CD4-positive, alpha-beta T cell treated with Interleukin-4 for 1 hour (primary cell): ENCODE results near the gene TIMP3.

Experiments used
- DNase-seq, 2 donors: peaks; one replicate each; pipeline ENCODE4 v3.0.0-alpha.2; 2020 to 2022

The TIMP3 gene

DNA sequence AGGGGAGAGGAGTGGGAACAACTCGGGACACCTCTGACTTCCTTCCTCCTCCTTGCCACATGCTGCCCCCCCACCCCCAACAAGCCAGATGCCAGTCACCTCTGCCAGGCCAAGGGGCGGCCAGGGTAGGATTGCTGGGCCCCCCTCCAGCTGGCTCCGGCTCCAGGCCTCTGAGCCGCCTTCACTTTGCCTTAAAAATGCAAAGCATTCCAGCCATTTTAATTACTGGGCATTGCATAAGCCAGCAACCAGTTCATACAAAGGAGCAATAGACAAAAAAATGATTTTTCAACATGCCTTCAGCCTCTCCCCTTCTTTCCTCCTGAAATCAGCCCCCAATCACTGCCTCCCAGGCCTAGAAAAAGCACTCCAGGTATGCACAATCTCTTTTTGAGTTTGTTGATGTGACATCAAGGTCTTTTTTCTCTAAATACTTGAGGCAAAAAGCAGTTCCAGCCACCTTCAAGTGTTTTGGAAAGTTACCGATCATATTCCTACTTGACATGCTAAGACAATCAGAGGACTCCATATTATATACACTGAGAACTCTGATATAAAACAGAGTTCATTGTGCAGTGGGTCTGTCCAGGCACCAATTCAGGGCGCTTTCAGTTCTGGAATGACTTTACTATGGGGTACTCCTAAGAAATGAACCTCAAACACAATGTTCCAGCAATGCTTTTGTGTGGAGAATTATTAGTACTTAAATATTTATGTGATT, 12.4 kb upstream of the TIMP3 start:
- no peak for DNase-seq

DNA sequence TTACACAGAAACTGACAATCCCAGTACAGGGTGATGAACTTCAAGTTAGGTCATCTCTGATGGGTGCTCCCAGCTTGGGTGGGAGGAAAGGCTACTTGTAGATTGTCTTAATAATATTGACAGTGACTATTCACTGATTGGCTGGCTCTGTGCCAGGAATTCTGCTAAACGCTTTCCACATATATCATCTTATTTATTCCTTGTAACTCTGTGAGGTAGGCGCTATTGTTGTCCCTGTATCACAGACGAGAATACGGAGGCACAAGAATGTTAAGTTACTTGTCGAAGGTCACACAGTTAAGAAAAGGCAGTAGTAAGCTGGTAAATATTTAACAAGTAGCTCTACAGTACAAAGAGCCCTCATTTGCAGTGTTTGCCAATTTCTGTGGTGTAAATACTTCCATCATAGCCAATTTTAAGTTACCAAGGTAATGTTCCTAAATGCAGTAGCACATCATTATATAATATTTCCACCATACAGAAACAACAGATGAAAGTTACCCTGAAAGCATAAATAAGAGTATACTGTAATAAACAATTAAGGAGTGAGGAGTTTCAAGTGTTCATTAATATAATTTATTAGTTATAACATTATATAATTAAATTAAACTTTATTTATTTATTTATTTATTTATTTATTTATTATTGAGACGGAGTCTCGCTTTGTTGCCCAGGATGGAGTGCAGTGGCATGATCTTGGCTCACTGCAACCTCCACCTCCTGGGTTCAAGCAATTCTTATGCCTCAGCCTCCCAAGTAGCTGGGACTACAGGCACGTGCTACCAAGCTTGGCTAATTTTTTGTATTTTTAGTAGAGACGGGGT, 11.5 kb upstream of the TIMP3 start:
- DNase-seq, result no peak

DNA sequence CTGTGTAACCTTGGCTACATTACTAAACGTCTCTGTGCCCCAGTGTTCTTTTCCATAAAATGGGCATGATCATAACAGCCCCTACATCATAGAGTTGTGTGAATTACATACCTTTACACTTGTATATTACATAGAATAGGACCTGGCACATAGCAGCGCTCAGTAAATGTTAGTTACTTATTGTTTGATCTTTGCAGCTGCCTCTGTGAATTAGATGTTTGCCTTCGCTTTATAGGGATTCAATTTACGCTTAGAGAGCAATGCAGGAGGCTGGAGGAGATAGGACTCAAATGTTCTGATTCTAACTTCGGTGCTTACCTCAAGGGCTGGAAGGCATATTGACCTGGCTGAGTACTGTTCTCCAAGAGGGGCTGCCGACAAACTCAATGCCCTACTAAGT, 10.4 kb upstream of the TIMP3 start:
- no peak for DNase-seq

DNA sequence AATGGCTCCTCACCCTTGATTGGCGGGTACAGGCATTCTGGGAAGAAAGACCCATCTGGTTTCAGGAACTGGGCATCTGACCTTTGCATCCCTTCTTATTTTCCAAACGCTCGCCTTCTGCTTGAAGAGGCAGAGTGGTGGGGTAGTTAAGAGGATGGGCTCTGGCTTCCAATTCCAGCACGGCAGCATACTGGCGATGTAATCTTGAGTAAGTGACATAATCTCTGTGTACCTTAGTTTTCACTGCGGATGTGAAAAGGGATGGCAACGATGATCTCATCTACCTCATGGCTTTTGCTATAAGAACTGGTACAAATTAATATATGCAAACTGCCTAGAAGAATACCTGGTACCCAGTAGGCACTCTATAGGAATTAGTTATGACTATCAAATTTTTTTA, 10.0 kb upstream of the TIMP3 start:
- no peak for DNase-seq

DNA sequence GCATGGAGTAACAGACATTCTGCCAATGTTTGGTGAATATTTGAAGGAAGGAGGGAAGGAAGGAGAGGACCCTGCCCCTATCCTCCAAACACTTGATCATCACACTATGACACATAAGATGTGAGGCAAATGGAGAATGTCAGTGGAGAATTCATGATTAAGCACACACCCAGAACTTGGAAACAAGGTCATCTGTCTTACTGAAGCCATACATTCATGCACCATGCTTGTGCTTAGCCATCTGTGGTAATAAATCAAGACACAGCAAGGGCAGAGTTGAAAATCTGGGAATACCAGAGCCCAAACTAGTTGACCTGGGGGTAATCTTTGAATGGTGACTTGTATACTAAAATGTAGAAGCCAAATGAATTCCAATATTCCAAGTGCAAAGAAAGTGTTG, 7.9 kb upstream of the TIMP3 start:
- no peak for DNase-seq

DNA sequence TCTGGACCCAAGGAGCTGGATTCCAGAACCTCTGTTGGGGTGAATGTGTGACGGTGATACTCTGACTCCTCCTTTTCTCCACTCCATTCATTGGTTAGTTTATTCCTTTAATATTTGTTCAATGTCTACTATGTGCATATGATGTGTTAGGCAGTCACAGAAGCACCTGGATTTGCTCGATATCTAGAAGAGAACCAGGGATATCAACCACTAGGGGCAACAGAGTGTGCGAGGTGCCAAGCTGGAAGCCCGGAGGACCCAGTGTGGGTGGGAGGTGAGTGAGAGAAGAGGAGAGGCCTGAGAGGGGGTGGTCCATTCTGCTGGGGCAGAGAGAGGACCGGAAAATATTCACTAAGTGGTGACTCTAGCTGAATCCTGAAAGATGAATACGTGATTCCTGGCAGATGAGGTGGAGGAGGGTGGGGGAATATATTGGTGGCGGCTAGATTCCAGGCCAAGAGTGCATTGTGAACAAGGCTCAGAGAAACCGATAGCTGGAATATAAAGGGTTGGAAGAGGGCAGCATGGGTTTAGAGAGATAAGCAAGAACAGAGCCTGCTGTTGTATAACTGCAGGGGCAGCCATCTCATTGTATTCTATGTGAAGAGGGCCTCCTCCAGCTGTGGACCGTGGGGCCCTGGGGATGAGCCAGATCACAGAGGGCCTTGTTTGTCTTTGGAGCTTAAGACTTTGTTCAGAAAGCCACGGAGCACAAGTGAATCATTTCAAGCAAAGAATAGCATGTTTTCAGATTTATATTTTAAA, 6.9 kb upstream of the TIMP3 start:
- no peak for DNase-seq

DNA sequence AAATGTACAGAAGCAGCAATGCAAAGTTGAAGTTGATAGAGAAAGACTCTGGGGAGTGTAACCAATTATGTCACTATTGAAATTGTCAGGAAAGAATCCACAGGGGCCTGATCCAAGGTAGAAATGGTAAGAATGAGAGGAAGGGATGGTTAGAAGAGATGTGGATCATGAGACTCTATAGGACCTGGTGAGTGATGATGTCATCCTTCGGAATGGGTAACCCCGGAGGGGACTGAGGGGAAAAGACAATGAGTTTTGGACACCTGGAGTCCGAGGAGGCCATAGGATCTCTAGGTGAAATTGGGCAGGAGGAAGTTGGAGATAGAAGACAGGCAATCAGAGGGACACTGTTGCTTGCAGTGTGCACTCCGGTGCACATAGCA, 6.3 kb upstream of the TIMP3 start:
- no peak for DNase-seq

DNA sequence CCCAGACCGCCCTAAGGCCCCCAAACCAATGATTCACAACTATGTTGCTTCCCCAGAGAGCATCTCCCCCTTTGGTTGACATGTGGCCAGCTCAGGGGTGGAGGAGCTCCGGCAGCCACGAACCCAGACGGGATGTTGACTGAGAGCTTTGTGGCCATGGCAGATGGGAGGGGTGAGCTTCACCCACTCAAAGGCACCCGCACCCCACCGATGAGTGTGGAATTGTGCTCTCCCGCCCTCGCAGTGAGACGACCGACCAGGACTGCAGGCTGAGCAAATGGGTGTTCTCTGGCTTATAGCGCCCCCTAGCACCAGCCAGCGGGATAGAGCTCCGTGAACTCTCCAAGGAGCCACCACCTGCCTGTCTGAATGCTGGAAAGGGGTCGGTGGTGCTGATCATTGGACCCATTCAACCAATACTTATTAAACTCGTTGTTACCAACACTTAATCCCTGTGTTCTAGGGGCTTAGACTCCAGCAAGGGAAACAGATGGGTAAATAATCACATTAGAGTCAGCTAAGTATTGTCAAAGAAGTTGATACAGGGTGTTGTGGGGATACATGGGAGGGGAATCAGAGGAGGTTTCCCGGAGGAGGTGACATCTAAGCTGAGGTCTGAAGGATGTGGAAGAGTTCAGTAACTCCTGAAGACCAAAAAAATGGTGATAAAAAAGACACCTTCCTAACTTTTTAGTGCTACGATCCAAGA, 4.5 kb upstream of the TIMP3 start:
- peak; percentile 44 to 48 for DNase-seq

DNA sequence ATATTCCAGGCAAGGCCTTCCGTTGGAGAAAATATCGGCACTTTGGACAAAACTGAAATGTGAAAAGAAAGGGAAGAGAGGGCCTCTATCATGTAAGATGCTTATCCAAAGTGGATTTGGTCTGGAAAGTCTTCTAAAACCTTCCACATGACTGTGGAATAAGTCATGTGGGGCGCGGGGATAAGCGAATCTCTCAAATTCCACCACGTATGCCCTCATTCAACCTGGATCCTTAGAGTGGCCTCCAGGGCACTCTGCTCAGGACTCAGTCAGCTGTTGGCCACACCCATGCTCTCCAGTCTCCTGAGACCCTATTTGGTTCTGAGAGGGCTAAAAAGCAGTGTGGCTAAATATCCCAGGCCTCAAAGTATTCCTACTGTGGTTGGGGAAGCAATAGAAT, 2.0 kb upstream of the TIMP3 start:
- no peak for DNase-seq

DNA sequence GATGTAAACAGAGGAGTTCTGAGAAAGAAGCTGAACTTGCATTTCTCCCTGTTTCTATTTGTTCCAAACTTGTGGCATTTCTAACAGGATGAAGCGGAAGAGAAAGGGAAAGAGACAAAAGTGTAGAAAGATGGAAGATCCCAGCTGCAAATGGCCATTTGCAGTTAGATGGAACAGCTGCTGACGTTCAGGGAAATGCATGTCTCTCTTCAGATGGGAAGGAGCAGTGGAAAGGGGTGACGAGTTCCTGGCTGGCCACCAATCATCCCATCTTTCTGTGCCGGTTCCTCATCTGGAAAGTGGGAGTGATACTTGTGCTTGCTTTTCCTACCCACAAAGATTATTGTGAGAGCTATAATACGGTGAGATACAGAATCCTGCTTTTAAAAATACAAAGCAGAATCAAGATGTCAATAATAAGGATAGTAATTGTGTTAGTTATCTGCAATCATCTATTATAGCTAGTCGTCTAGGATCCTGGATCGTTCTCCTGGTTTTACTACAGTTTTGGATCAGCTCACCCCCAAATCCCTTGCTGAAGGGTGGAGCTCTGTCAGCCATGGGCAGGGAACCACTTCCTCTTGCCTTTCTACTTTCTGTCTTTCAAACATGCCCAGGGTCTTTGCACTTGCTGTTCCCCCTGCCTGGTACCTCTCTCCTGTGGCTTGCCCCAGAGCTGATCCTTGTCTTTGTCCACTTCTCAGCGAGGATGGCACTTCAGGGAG, 1.2 kb upstream of the TIMP3 start:
- DNase-seq, result no peak

DNA sequence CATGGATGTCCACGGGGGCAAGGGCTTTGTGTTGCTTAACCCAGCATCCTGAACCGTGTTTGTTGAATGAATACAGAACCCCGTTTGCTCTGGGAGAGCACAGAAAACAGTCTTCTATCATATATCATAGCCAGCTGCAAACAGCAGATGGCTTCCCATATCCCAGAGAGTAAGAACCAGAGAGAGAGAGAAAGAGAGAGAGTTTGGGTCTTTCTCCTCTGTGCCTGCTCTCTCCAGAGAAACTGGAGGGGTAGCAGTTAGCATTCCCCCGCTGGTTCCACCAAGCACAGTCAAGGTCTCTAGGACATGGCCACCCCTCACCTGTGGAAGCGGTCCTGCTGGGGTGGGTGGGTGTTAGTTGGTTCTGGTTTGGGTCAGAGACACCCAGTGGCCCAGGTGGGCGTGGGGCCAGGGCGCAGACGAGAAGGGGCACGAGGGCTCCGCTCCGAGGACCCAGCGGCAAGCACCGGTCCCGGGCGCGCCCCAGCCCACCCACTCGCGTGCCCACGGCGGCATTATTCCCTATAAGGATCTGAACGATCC, 440 bp upstream of the TIMP3 start:
- no peak for DNase-seq

DNA sequence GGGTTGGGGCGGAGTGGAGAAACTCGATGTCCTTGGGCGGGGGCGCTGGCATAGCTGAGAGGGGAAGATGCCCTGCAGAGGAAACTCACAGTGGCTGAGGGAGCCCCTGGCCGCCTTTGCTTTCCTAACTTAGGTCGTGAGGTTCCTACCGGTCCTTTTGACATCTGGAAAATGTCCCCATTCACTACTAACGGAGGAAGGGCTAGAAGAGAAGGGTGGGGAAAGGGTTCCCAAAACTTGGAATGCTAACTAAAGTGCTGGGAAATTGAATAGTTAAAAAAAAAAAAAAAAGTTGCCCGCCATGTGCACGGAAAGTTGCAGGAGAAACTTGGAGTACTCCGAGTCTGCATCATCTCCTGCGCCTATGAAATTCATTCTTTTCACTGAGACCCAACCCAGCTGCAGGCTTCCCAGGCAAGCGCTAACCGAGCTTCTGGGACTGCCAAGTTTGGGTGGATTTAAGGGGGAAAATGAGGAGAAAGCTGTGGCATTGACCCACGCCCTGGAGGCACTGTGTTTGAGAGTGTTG, 796 bp downstream of the TIMP3 start:
- DNase-seq, result no peak

DNA sequence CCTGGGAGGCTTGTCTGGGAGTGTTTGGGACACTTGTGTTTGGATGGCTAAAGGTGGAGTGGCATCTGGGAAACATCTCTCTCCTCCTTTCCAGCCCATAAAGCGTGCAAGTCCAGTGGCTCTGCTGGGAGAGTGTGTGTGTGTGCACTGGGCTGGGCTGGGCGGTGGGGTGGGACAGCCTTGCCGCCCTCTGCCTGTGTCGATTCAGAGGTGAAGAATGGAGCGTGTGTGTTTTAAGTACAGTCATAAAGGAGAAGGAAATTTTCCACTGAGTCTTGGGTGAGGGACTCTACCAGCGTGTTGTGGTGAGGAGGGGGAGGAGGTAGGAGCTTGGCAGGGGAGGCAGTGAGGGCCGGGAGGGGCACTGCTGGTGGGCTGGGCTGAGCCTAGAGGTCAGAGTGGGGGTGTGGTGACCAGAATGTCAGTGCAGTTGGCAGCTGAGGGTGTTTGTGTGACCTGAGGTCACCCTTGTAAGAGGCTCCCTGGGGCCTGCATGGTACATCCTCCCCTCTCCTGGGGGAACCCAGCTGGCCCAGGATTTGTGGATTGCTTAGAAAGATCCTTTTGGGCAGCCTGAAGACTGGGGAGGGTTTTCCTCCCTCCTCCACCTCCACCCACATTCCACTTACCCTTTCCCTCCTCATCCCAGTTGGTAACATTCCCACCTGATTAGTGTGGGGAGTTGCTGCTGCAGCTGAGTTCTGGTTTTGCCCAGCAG, 1.7 kb downstream of the TIMP3 start:
- DNase-seq, result no peak

DNA sequence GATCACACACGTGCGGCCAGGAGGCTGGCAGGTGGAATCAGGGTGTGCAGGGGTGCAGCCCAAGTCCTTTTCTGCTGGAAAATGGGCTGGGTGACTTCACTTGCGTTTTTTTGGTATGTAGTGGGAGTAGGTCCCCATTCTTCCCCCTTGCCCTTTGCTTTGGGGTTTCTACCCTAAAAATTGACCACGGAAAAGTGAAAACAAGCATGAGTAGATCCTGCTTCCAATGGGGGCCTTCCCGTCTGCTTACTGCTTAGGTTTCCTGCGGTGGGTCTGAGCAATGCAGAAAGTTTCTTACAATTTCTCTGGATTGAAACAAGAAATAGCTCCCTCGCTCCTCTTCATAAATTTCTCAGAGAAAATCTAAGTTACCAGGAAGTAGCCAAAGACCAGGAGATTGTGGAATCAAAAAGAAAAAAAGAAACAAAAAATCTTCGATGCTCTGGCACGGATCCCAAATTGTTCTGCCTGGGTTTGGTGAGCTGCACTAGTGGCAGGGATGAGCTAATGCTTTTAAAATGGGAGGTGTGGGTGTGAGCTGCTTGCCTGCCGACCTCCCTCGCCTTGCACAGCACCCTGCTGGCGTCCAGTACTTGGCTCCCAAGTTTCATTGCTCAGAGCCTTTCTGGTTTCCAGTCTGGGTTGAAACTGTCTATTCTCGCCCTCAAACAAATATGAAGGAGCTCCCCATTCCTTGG, 2.4 kb downstream of the TIMP3 start:
- DNase-seq, result no peak

DNA sequence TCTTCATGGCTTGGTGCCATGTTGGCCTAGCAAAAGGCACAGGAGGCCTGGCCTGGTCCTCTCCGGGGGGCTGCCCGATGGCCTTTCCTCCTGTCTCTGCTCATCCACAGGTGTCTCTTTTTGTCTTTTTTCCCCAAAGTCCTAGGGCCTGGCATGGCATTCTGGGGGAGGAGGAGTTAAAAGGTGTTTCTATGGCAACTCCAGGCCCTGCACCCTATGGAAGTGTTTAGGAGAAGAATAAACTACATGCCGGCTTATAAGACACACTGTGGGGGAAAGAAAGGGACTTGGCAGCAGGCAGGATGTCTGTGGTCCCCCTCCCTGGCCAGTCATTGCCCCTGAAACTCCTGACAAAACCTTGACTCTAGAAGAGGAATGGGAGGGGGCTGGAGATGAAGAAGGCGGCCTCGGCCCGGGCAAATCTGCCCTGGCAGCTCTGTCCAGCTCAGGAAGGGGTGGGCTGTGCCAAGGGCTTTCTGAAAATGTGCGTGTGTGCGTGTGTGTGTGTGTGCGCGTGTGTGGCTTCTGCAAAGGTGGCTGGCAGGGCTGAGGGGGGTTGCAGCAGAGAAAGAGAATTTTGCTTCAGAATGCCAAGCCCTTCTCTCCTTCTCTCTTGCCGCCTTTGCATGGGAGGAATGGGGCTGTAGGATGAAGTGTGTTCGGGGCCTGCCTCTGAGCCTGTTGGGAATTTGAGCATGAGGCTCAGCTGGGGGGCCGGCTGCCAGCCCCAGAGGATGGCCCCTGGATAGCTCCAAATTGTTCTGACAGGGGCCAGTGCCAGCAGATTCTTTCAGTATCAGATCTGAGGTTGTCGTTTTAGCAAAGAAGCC, 3.2 kb downstream of the TIMP3 start:
- DNase-seq, result no peak

DNA sequence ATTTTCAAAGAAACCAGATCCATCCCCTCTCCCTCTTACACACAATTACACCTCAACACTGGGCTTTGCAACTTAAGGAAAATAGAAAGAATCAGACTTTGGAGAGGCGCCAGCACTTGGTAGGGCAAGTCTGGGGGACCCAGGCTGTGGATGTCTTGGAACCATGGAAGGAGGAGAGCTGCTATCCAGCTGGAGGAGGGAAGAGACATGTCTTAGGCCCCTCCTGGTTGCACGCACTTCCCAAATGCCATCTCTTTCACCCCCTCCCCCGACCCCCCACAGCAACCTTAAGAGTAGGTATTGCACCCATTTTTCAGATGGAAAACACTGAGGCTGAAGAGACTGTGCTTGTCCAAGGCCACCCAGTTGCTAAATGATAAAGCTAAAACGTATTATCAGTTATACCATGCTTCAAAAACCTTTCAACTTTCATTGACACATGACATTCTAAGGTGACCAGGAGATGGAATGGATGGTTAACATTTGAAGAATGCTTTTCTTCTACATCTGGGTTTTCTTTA, 3.9 kb downstream of the TIMP3 start:
- DNase-seq, result no peak

DNA sequence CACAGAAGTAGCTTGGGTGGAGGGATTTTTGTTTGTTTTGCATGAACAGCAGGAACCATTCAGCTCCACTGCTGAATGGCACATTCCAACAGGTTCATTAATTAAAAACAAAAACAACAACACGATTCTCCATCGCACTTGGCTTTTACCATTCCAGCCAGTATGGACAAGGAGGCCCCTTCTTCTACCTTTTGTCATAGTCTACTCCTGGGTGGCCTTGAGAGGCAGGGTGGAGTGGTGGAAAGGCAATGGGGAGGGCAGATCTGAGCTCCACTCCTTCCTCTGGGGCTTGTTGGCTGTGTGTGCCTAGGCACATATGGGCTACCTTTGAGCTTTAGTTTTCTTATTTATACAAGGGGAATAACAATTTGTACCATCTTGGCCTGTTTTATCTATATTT, 4.8 kb downstream of the TIMP3 start:
- DNase-seq, result no peak

DNA sequence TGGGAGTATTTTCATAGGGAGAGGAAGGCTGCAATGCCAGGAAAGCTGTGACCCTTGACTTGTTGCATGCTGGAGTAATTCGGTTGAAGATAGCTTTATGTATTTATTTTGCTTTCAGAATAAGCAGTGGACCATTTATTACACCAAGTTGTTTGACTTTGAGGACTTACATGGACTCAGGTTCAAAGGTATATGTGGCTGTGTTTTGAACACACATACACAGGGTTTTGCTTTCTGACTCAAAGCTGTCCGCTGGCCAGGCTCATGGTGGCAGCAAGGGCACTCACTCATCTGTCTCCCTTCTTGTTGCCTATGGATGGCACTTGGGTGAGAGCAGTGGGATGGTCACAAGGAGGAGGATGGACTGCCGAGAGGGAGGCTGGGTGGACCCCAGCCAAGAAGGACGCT, 6.5 kb downstream of the TIMP3 start:
- no peak for DNase-seq

DNA sequence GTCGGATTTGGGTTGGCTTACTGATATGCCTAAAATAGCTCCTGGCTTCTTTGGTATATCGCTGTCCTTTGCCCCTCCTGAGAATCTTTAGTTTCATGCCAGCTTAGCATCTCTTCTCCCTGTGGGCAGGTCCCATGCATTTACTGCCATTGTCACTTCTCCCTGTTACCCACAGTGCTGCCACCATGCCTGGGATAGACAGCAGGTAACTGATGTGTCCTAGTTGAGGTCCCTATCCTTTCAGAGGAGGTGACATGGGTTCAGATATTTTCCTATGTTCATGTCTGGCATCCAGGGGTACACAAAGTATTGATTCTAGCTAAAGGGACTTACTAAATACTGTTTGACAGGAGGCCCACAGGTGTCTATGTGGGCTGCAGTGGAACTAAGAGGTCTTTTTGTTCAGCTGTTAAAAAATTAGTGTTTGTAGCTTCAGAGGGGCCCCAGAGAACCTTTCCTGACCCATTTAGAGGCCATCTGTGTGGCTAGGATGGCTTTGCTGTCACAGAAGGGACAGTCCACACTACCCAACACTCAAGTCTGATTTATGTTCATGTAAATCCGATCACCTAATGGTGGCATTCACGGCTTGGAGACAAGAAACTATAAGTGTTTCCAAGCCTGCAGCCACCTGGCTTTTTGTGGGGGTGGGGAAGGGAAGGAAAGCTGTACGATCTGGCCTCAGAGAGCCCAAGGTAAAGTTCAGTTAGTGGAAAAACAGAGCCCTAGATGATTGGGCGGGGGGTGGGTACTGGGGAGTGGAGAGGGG, 8.5 kb downstream of the TIMP3 start:
- no peak for DNase-seq
